HCT116 (cell line): ENCODE measurements around the gene IL25. TPM values are rescaled to one million over a fixed set of nuclear protein-coding genes. Genes with fewer than 3 reads are reported as not detected.

Experiments used
- ATAC-seq: fragments of 200-7000 bp; cut with Tn5 transposase; 2 replicates; pipeline ENCODE4 v1.9.1; 2020; ENCODE audit warnings: mild to moderate bottlenecking, moderate library complexity
- BruUV-seq: library from RNA; stranded (reverse); fragments of 400-500 nt; replicated peaks from 2 replicates; lab custom pipeline; 2021; lab: Mats Ljungman, UMichigan
- CTCF ChIA-PET: fragments of 300-600 bp; sonication (Branson Sonifier 250); formaldehyde crosslinking; loops from one replicate; lab custom pipeline; 2021; ENCODE audit warnings: antibody characterized with exemption; lab: Charles Lee
- POLR2A ChIA-PET: fragments of 300-600, 350-600 bp; sonication (Branson Sonifier 250); formaldehyde crosslinking; loops from one replicate; lab custom pipeline; 2021; ENCODE audit warnings: antibody characterized with exemption; lab: Charles Lee
- RAD21 ChIA-PET, 2 experiments: fragments of 300-600 bp; sonication (Branson Sonifier 250); formaldehyde crosslinking; loops; one replicate each; lab custom pipeline; 2023; ENCODE audit warnings: low total read pairs in 2 of 2; ENCODE audit not compliant: uncharacterized antibody in 2 of 2, unreplicated experiment in 2 of 2, low non-redundant PET in 1 of 2; lab: Charles Lee
- DNase-seq: peaks from one replicate; pipeline ENCODE4 v3.0.0-alpha.2; 2010; ENCODE audit warnings: low read depth, low spot score
- H2AFZ ChIP-seq: fragments of 200-600 bp; shearing (Covaris generic), sonication (generic); 2 replicates; pipeline ENCODE4 v1.6.1; 2017; ENCODE audit warnings: low read depth, mixed run types, mixed read lengths, antibody characterized with exemption, low read length; ENCODE audit not compliant: poor library complexity, severe bottlenecking
- H3K27ac ChIP-seq: 2 replicates; pipeline ENCODE4 v1.5.1; 2012; ENCODE audit warnings: low read depth, low read length
- H3K27me3 ChIP-seq: fragments of 200-600 bp; sonication (generic); 2 replicates; pipeline ENCODE4 v1.6.1; 2016; ENCODE audit warnings: mixed run types, low read length, mixed read lengths; ENCODE audit not compliant: insufficient read depth
- H3K36me3 ChIP-seq, 2 experiments: fragments of 200-500 bp in 1 of 2; fragments of 200-600 bp in 1 of 2; sonication (Bioruptor generic) in 1 of 2; sonication (generic) in 1 of 2; 2 replicates each; pipeline versions ENCODE4 v1.5.1 to v1.6.1; 2014 to 2016; ENCODE audit warnings: low read length in 2 of 2, inconsistent platforms in 1 of 2, mixed read lengths in 1 of 2, mixed run types in 1 of 2; ENCODE audit not compliant: insufficient read depth in 2 of 2, control insufficient read depth in 1 of 2
- H3K4me1 ChIP-seq, 2 experiments: fragments of 200-600 bp in 1 of 2; sonication (generic) in 1 of 2; 2 replicates each; pipeline versions ENCODE4 v1.5.1 to v1.6.1; 2012 to 2017; ENCODE audit warnings: low read length in 2 of 2, inconsistent platforms in 1 of 2, mild to moderate bottlenecking in 1 of 2, mixed read lengths in 1 of 2, mixed run types in 1 of 2, moderate library complexity in 1 of 2; ENCODE audit not compliant: insufficient read depth in 2 of 2, control insufficient read depth in 1 of 2
- H3K4me2 ChIP-seq: fragments of 200-600 bp; sonication (generic); 2 replicates; pipeline ENCODE4 v1.6.1; 2017; ENCODE audit warnings: mixed run types, low read length, mixed read lengths
- H3K4me3 ChIP-seq, 2 experiments: fragments of 200-600 bp in 1 of 2; sonication (generic) in 1 of 2; replicated peaks in 1 of 2; 2 replicates each; pipeline ENCODE4 v1.5.1; 2011 to 2016; ENCODE audit warnings: low read length in 2 of 2, control low read depth in 1 of 2, low read depth in 1 of 2, mild to moderate bottlenecking in 1 of 2, mixed read lengths in 1 of 2, mixed run types in 1 of 2
- H3K79me2 ChIP-seq: fragments of 200-600 bp; sonication (generic); 2 replicates; pipeline ENCODE4 v1.6.1; 2017; ENCODE audit warnings: mild to moderate bottlenecking, mixed run types, low read length, moderate library complexity, mixed read lengths; ENCODE audit not compliant: insufficient read depth
- H3K9ac ChIP-seq: fragments of 200-600 bp; sonication (generic); 2 replicates; pipeline ENCODE4 v1.6.1; 2016; ENCODE audit warnings: low read length, mixed read lengths
- H3K9me2 ChIP-seq: fragments of 200-600 bp; sonication (generic), shearing (Covaris generic); 2 replicates; pipeline ENCODE4 v1.6.1; 2017; ENCODE audit warnings: mixed run types, mild to moderate bottlenecking, moderate library complexity; ENCODE audit not compliant: insufficient read depth
- H3K9me3 ChIP-seq, 2 experiments: fragments of 200-500 bp in 1 of 2; fragments of 200-600 bp in 1 of 2; sonication (Bioruptor generic) in 1 of 2; sonication (generic) in 1 of 2; 2 replicates each; pipeline ENCODE4 v1.6.1; 2014 to 2017; ENCODE audit warnings: low read length in 2 of 2, mixed read lengths in 2 of 2, inconsistent platforms in 1 of 2, low read depth in 1 of 2, mild to moderate bottlenecking in 1 of 2, mixed run types in 1 of 2, moderate library complexity in 1 of 2; ENCODE audit not compliant: control insufficient read depth in 1 of 2, insufficient read depth in 1 of 2
- H4K20me1 ChIP-seq: fragments of 200-600 bp; sonication (generic), shearing (Covaris generic); 2 replicates; pipeline ENCODE4 v1.6.1; 2017; ENCODE audit warnings: mixed run types, mild to moderate bottlenecking, moderate library complexity; ENCODE audit not compliant: insufficient read depth
- CEBPB ChIP-seq: IDR thresholded peaks from 2 replicates; pipeline ENCODE4 v1.6.1; 2012; ENCODE audit warnings: low read depth
- FOSL1 ChIP-seq: IDR thresholded peaks from 2 replicates; pipeline ENCODE4 v1.6.1; 2012; ENCODE audit warnings: low read depth
- MAX ChIP-seq: IDR thresholded peaks from 2 replicates; pipeline ENCODE4 v1.6.1; 2012
- TCF7L2 ChIP-seq: IDR thresholded peaks from 2 replicates; pipeline ENCODE4 v1.7.0; 2011; ENCODE audit warnings: borderline replicate concordance, inconsistent platforms; ENCODE audit not compliant: insufficient read depth, insufficient read length; ENCODE audit errors: extremely low read depth
- YY1 ChIP-seq: IDR thresholded peaks from 2 replicates; pipeline ENCODE4 v1.6.1; 2011; ENCODE audit warnings: low read length, low read depth, moderate library complexity, mild to moderate bottlenecking; ENCODE audit not compliant: insufficient replicate concordance; ENCODE audit errors: extremely low read depth
- ZBTB33 ChIP-seq: IDR thresholded peaks from 2 replicates; pipeline ENCODE4 v1.6.1; 2011; ENCODE audit warnings: mild to moderate bottlenecking, low read length, moderate library complexity; ENCODE audit not compliant: insufficient replicate concordance; ENCODE audit errors: extremely low read depth
- ZFX ChIP-seq: fragments of 450-650 bp; IDR thresholded peaks from 2 replicates; pipeline ENCODE4 v1.6.1; 2017
- ZNF274 ChIP-seq: fragments of 200-500 bp; sonication (Bioruptor generic); IDR thresholded peaks from 2 replicates; pipeline ENCODE4 v1.6.1; 2014; ENCODE audit warnings: mild to moderate bottlenecking, low read depth, low read length, inconsistent platforms
- intact Hi-C: fragments of 100-400 bp; cut with micrococcal nuclease; formaldehyde crosslinking; loops from 2 replicates; pipeline ENCODE4 v1.10.0; 2022
- total RNA-seq: library from RNA; stranded (reverse); gene quantifications from one replicate; pipeline ENCODE4 v1.2.1, GENCODE V29; 2021; ENCODE audit not compliant: unreplicated experiment

The IL25 gene
- total RNA-seq, 1 experiment from 2014 or later, result not detected

- ChIA-PET CTCF (interaction anchor here (0.7 to 2.8 kb wide), 9 partner anchors 14 to 291 kb away, joined by 3 to 14 read pairs (median 5); partner anchors contain the start of genes HOMEZ and PABPN1), RAD21 (interaction anchor here in 1 of 2 experiments (0.9 to 1.6 kb wide), 2 partner anchors 20 to 33 kb away, joined by 3 to 6 read pairs; no protein-coding TSS in a partner anchor), POLR2A (no interaction called here)
- Histone ChIP-seq H3K4me3 (no peak overlapping the region), H4K20me1 (no peaks in the 10 kb centered on the region), H3K9me3 (no peaks in the 10 kb centered on the region), H3K27ac (no peak overlapping the region), H3K79me2 (no peaks in the 10 kb centered on the region), H3K36me3 (no peaks in the 10 kb centered on the region), H3K4me2 (no peak overlapping the region), H3K9me2 (no peaks in the 10 kb centered on the region), H2AFZ (no peak overlapping the region), H3K4me1 (no peaks in the 10 kb centered on the region), H3K9ac (no peak overlapping the region), H3K27me3 (0 out of 2 replicates have a peak, but pooled peaks cover 3% of the 10 kb centered on the region)
- BruUV-seq, result no TSS peak
- intact Hi-C loops, result no loop called here
- ATAC-seq (no peak), DNase-seq (no peak)
- TF ChIP-seq YY1 (no peak), TCF7L2 (no peak), ZBTB33 (no peak), FOSL1 (no peak), CEBPB (no peak), ZFX (no peak), MAX (no peak), ZNF274 (no peak)
Measured at GRCh38 chr14:23359722-23360447, 12.7 kb upstream of the IL25 start.
